ENCODE data around the gene OTOG.

OTOG gene

DNA sequence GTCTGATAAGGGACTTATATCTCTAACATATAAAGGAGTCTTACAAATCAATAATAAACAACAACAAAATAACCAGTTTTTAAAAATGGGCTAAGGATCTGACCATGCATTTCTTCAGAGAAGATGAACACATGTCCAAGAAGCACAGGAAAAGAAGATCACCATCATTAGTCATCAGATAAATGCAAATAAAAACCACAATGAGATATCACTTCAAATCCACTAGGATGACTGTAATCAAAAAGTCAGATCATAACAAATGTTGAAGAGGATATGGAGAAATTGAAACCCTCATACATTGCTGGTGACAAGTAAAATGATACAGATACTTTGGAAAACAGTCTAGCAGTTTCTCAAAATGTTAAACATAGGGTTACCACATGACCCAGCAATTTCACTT, 111.2 kb downstream of the OTOG start:
- no peak for DNase-seq (ENCODE audit: low read depth)
- H3K4me3 ChIP-seq (ENCODE audit: low read depth, low read length): no peak overlapping the region
- no peak for TF ChIP-seq CTCF (conservative IDR thresholded peaks at IDR 0.05; ENCODE audit: low read depth, low read length)

DNA sequence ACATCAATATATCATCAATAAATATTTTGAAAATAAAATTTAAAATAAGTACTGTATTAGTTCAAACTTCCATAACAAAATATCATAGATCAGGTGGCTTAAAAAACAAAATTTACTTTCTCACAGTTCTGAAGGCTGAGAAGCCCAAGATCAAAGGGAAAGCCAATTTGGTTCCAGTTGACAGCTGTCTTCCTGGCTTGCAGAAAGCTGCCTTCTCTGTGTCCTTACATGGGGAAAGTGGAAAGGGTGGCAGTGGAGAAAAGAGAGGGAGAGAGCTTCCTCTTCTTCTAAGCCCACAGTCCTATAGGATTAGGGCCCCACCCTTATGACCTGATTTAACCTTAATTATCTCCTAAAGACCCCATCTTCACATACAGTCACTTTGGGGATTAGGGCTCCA, 121.1 kb downstream of the OTOG start:
- no peak for TF ChIP-seq CTCF (conservative IDR thresholded peaks at IDR 0.05; ENCODE audit: low read depth, low read length)
- no peak overlapping the region for H3K4me3 ChIP-seq (ENCODE audit: low read depth, low read length)
- no peak for DNase-seq (ENCODE audit: low read depth)

DNA sequence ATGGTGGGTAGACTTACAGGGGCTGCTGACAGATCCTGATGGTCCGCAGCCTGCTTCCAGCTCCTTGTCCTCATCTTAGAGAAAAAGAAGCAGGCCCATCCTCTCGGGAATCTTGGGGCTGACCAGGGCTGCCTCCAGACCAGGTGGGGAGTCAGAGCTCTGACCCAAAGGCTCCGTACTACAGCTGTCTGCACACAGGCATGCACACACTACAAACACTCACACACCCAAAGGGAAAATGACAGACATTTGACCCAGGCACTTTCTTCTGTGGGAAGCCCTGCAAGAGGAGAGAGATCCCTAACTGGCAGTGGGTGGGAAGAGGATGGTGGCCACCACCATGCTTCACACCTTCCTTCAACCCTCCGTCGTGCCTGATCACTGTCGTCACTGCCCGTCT, 125.4 kb downstream of the OTOG start:
- no peak for DNase-seq (ENCODE audit: low read depth)
- no peak overlapping the region for H3K4me3 ChIP-seq (ENCODE audit: low read depth, low read length)
- TF ChIP-seq CTCF (conservative IDR thresholded peaks at IDR 0.05; ENCODE audit: low read depth, low read length): no peak

DNA sequence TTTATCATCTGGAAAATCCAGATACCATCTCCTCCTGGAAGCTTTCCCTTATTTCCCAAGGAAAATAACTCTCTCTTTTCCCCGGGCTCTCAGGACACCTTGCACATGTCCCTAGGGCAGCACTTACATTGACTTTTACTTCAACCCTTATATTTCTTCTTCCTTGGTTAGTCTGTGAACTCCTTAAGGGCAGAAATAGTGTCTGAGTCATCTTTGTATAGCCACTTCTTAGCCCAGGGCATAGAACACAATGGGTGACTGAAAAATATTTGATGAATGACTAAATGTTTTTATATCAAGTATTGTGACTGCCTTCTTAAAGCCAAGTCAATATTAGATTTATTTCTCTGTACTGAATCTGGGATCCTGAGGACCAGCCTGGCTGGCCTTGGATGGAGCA, 126.9 kb downstream of the OTOG start:
- no peak overlapping the region for H3K4me3 ChIP-seq (ENCODE audit: low read depth, low read length)
- DNase-seq (ENCODE audit: low read depth): no peak
- no peak for TF ChIP-seq CTCF (conservative IDR thresholded peaks at IDR 0.05; ENCODE audit: low read depth, low read length)

- no peak for DNase-seq (ENCODE audit: low read depth)
- no peak for TF ChIP-seq CTCF (conservative IDR thresholded peaks at IDR 0.05; ENCODE audit: low read depth, low read length)
- H3K4me3 ChIP-seq (ENCODE audit: low read depth, low read length): no peak overlapping the region
Measured at GRCh38 chr11:17682848-17683247, 135.8 kb downstream of the OTOG start.

DNA sequence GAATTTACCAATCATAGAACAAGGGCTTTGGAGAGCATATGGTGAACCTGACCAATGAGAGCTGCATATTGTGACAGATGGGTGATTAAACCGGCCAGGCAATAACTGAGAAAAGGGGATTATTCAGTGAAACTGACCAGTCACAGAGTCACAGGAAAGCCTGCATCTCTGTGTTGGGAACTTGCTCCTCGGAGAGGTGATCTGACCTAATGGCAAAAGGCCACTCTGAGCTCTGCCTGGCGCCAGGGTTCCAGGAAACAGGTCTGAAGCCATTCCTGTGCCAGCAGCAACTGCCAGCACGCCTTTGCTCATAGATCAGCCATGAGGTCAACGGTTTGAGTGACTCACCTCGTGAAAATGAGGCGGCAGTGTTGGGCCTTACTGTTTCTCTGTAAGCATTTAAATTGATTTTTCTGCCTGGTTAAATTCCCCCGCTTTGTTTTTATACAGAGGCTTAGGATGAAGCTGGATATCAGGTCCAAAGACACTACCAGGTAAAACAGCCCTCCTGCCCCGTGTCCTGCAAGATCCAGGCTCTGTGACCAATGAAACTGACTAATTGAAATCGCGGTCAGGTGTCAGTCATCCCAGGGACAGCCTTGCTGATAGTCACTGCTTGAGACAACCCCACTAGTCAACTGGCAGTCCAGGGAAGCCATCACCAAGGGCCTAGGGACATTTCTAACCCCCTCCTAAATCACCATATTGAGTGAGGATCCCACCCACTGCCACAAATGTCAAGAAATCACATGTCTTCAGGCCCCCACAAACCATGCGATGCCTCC, 136.5 kb downstream of the OTOG start:
- DNase-seq (ENCODE audit: low read depth): peak; percentile 55
- TF ChIP-seq CTCF (conservative IDR thresholded peaks at IDR 0.05; ENCODE audit: low read depth, low read length): no peak
- H3K4me3 ChIP-seq (ENCODE audit: low read depth, low read length): no peak overlapping the region

DNA sequence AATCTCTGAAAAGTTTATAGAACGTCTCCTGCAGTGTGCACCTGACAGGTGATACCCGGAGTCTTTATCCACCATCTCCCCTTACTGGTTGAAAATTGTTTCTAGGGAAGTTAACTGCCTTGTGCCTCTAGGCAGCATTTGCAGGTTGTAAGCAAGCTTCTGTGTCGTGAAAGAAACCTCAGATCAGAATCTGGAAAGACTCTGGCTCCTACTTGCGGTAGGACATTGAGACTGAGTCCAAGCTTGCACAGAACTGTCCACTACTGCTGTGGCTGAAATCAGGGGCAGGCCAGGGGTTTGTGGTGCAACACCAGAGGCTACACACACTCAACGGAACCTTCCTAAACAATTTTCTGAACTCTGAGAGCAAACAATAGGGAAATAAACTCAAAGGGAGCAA, 137.5 kb downstream of the OTOG start:
- no peak overlapping the region for H3K4me3 ChIP-seq (ENCODE audit: low read depth, low read length)
- TF ChIP-seq CTCF (conservative IDR thresholded peaks at IDR 0.05; ENCODE audit: low read depth, low read length): no peak
- no peak for DNase-seq (ENCODE audit: low read depth)
